Upper lobe of left lung (tissue), 6 donors: Measurements from ENCODE around the gene YAF2. TPM values are rescaled to one million over a fixed set of nuclear protein-coding genes. Genes with fewer than 3 reads are reported as not detected.
"Not testable (repeated sequence)": the region's sequence is repeated elsewhere in the genome, so short reads cannot be mapped to it uniquely, and the experiment has no call there.

Experiments
- ATAC-seq, 2 donors: fragments of 200-7000 bp; cut with Tn5 transposase; one replicate each; pipeline ENCODE4 v1.9.1; 2022; ENCODE audit warnings: mild to moderate bottlenecking in 2 of 2, moderate library complexity in 2 of 2; ENCODE audit not compliant: low FRiP score in 2 of 2
- DNase-seq, 2 donors: peaks; one replicate each; pipeline ENCODE4 v3.0.0-alpha.2; 2019 to 2020
- H3K27ac ChIP-seq, 4 donors: fragments of 200-600 bp; sonication (generic); one replicate each; pipeline ENCODE4 v1.5.1; 2016 to 2019
- H3K27me3 ChIP-seq, 4 donors: fragments of 200-600 bp; sonication (generic); one replicate each; pipeline ENCODE4 v1.5.1; 2017 to 2019
- H3K36me3 ChIP-seq, 4 donors: fragments of 200-600 bp; sonication (generic); one replicate each; pipeline ENCODE4 v1.5.1; 2016 to 2019
- H3K4me1 ChIP-seq, 4 donors: fragments of 200-600 bp; sonication (generic); one replicate each; pipeline ENCODE4 v1.5.1; 2018 to 2019
- H3K4me3 ChIP-seq, 4 donors: fragments of 200-600 bp; sonication (generic); one replicate each; pipeline ENCODE4 v1.5.1; 2017 to 2019; ENCODE audit warnings: mild to moderate bottlenecking in 2 of 4, moderate library complexity in 1 of 4
- H3K9me3 ChIP-seq, 4 donors: fragments of 200-600 bp; sonication (generic); one replicate each; pipeline ENCODE4 v1.5.1; 2018 to 2019
- EP300 ChIP-seq, 4 donors: sonication (generic); formaldehyde crosslinking; IDR thresholded peaks; one replicate each; pipeline ENCODE4 v1.5.1; 2017; ENCODE audit warnings: antibody characterized with exemption in 4 of 4, control low read depth in 2 of 4
- POLR2A ChIP-seq, 4 donors: fragments of 450-650 bp; IDR thresholded peaks; one replicate each; pipeline ENCODE4 v1.5.1; 2016 to 2017; ENCODE audit warnings: antibody characterized with exemption in 4 of 4, mild to moderate bottlenecking in 2 of 4
- POLR2AphosphoS5 ChIP-seq, 2 donors: sonication (generic); formaldehyde crosslinking; IDR thresholded peaks; one replicate each; pipeline ENCODE4 v1.5.1; 2017; ENCODE audit warnings: antibody characterized with exemption in 2 of 2
- WGBS, 2 donors: methylation state at CpG; one replicate each; pipeline ENCODE4 v1.1.5; 2017 to 2018; 5-methylcytosine and 5-hydroxymethylcytosine counted together
- total RNA-seq, 6 donors: library from RNA; depleted of rRNA in 4 of 6; stranded (reverse); fragments of >200 nt in 4 of 6; gene quantifications; one replicate each; pipeline versions ENCODE4 v1.1.0 to v1.2.1, GENCODE V29; 2016 to 2021
- TF ChIP-seq, protein P1 (sequence below), 6 experiments: fragments of 450-650 bp in 4 of 6; fragments of 200-600 bp in 2 of 6; sonication (generic) in 2 of 6; IDR thresholded peaks; one replicate each; pipeline ENCODE4 v1.5.1; 2016 to 2019; ENCODE audit warnings: antibody characterized with exemption in 6 of 6
- donor health status: DM: no; HTN: no; CAD: no; lungs with moderate emphysema.
- donor health status: DM: no; HTN: yes; CAD: no; lungs with severe emphysema.

Gene YAF2
- total RNA-seq, 6 donors from 2014 or later: 11.7 to 44.0 (median 29.8) TPM

- Histone ChIP-seq H3K4me1 (no peaks in the 10 kb centered on the region), H3K9me3 (no peaks in the 10 kb centered on the region), H3K4me3 (no peak overlapping the region), H3K27ac (no peak overlapping the region), H3K36me3 (peaks cover 0 to 44% (median 9%) of the 10 kb centered on the region in 4 donors), H3K27me3 (no peaks in the 10 kb centered on the region)
- TF ChIP-seq EP300 (IDR thresholded peaks at IDR 0.05): no peak
- WGBS, 2 donors: 90 to 91% methylated on average over 7 of the region's 7 CpGs
- no peak for ATAC-seq
- no peak for DNase-seq
Measured at GRCh38 chr12:42196723-42197603, 41.1 kb downstream of the YAF2 start.

DNA sequence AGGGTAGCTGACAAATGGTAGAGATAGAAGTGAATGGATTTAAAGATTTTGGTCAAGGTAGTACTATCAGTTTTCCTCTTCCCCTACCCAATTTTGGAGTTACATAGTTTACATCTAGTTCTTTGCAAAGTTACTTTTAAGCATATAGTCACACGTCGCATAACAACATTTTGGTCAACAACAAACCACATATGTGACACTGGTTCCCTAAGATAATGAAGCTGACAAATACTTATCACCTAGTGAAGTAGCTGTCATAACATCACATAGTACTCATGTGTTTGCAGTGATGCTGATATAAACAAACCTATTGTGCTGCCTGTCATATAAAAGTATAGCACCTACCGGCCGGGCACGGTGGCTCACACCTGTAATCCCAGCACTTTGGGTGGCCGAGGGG is 45.4 kb downstream of the YAF2 start:
- ATAC-seq (no peak), DNase-seq (no peak)
- Histone ChIP-seq H3K9me3 (no peaks in the 10 kb centered on the region), H3K4me1 (no peaks in the 10 kb centered on the region), H3K36me3 (peaks cover 0 to 36% (median 4%) of the 10 kb centered on the region in 4 donors), H3K27me3 (no peaks in the 10 kb centered on the region), H3K27ac (no peak overlapping the region), H3K4me3 (no peak overlapping the region)
- no peak for TF ChIP-seq POLR2AphosphoS5 (IDR thresholded peaks at IDR 0.05)
- TF ChIP-seq POLR2A (IDR thresholded peaks at IDR 0.05): no peak
- TF ChIP-seq, protein P1, sequence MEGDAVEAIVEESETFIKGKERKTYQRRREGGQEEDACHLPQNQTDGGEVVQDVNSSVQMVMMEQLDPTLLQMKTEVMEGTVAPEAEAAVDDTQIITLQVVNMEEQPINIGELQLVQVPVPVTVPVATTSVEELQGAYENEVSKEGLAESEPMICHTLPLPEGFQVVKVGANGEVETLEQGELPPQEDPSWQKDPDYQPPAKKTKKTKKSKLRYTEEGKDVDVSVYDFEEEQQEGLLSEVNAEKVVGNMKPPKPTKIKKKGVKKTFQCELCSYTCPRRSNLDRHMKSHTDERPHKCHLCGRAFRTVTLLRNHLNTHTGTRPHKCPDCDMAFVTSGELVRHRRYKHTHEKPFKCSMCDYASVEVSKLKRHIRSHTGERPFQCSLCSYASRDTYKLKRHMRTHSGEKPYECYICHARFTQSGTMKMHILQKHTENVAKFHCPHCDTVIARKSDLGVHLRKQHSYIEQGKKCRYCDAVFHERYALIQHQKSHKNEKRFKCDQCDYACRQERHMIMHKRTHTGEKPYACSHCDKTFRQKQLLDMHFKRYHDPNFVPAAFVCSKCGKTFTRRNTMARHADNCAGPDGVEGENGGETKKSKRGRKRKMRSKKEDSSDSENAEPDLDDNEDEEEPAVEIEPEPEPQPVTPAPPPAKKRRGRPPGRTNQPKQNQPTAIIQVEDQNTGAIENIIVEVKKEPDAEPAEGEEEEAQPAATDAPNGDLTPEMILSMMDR (IDR thresholded peaks at IDR 0.05): no peak
- no peak for TF ChIP-seq EP300 (IDR thresholded peaks at IDR 0.05)
- 90 to 97% methylated on average over 3 to 6 of the region's 6 CpGs for WGBS, 2 donors

DNA sequence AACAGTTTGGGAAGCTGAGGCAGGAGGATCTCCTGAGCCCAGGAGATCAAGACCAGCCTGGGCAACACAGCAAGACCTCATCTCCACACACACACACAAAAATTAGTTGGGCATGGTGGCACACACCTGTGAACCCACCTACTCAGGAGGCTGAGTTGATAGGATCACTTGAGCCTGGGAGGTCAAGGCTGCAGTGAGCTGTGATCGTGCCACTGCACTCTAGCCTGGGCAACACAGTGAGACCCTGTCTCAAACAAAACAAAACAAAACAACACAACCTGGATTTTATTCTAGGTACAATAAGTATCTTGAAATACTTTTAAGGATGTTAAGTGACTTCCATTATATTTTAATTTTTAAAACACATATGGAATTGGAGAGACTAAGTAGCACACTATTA is 45.8 kb downstream of the YAF2 start:
- no peak for DNase-seq
- peaks cover 0 to 33% (median 4%) of the 10 kb centered on the region in 4 donors for H3K36me3 ChIP-seq
- H3K27me3 ChIP-seq: no peaks in the 10 kb centered on the region
- no peak for TF ChIP-seq POLR2AphosphoS5 (IDR thresholded peaks at IDR 0.05)
- TF ChIP-seq EP300 (IDR thresholded peaks at IDR 0.05): no peak
- TF ChIP-seq, protein P1 (IDR thresholded peaks at IDR 0.05): no peak
- no peak for TF ChIP-seq POLR2A (IDR thresholded peaks at IDR 0.05)
- no peak overlapping the region for H3K4me3 ChIP-seq
- ATAC-seq: no peak
- WGBS, 2 donors: 96 to 100% methylated on average over 1 of the region's 1 CpG
- no peaks in the 10 kb centered on the region for H3K4me1 ChIP-seq
- no peaks in the 10 kb centered on the region for H3K9me3 ChIP-seq
- H3K27ac ChIP-seq: no peak overlapping the region

- peaks cover 0 to 30% (median 4%) of the 10 kb centered on the region in 4 donors for H3K36me3 ChIP-seq
- no peak overlapping the region for H3K27ac ChIP-seq
- DNase-seq (no peak), ATAC-seq (no peak)
- no peaks in the 10 kb centered on the region for H3K27me3 ChIP-seq
- H3K4me3 ChIP-seq: no peak overlapping the region
- no peaks in the 10 kb centered on the region for H3K9me3 ChIP-seq
- no peak for TF ChIP-seq POLR2A (IDR thresholded peaks at IDR 0.05)
- TF ChIP-seq, protein P1 (IDR thresholded peaks at IDR 0.05): no peak
- TF ChIP-seq POLR2AphosphoS5 (IDR thresholded peaks at IDR 0.05): no peak
- TF ChIP-seq EP300 (IDR thresholded peaks at IDR 0.05): no peak
- no peaks in the 10 kb centered on the region for H3K4me1 ChIP-seq
Measured at GRCh38 chr12:42190376-42190775, 47.7 kb downstream of the YAF2 start.

GRCh38 chr12:42188275-42188674 is 49.8 kb downstream of the YAF2 start:
- H3K36me3 ChIP-seq: peaks cover 0 to 18% (median 1%) of the 10 kb centered on the region in 4 donors
- not testable (repeated sequence) for H3K4me3 ChIP-seq, H3K4me1 ChIP-seq, H3K27ac ChIP-seq, DNase-seq, H3K27me3 ChIP-seq, ATAC-seq, H3K9me3 ChIP-seq
- 98 to 100% methylated on average over 3 of the region's 3 CpGs for WGBS, 2 donors

DNA sequence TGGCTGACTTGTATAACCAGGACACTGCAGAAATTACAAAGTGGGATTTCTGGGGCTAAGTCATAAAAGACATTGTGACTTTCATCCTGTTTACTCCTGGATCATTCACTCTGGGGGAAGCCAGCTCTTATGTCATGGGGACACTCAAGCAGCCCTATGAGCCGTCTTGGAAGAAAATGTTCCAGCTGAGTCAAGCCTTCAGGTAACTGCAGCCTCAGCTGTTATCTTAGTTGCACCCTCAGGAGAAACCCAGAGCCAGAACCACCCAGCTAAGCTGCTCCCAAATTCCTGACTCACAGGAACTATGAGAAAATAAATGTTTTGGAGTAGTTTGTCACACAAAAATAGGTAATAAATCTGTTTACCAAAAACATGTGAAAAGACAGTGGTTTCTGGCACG is 50.2 kb downstream of the YAF2 start:
- no peak overlapping the region for H3K27ac ChIP-seq
- 50 to 76% methylated on average over 2 of the region's 2 CpGs for WGBS, 2 donors
- H3K4me3 ChIP-seq: no peak overlapping the region
- no peaks in the 10 kb centered on the region for H3K27me3 ChIP-seq
- no peak for ATAC-seq
- H3K36me3 ChIP-seq: peaks cover 0 to 13% (median 0%) of the 10 kb centered on the region in 4 donors
- H3K4me1 ChIP-seq: no peaks in the 10 kb centered on the region
- TF ChIP-seq, protein P1 (IDR thresholded peaks at IDR 0.05): no peak
- TF ChIP-seq EP300 (IDR thresholded peaks at IDR 0.05): no peak
- no peak for TF ChIP-seq POLR2AphosphoS5 (IDR thresholded peaks at IDR 0.05)
- TF ChIP-seq POLR2A (IDR thresholded peaks at IDR 0.05): no peak
- H3K9me3 ChIP-seq: no peaks in the 10 kb centered on the region
- DNase-seq: no peak
